Measurements from ENCODE around the gene TMEM120B.
"Not testable (repeated sequence)": the region's sequence is repeated elsewhere in the genome, so short reads cannot be mapped to it uniquely, and the experiment has no call there.

The TMEM120B gene

DNA sequence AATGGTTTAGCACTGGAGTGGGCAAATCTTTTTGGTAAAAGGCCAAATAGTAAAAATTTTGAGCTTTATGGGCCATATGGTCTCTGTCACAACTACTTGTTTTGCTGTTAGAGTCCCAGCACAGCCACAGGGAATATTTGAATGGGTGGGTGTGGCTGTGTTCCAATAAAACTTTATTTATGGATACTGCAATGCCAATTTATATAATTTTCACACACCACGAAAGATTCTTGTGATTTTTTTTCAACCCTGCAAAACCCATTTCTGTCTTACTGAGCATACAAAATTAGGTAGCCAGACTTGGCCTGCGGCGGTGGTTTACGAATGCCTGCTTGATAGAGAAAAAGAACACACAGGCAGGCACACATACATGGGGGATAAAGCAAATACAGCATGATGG lies 28.3 kb downstream of the TMEM120B start:
- no peaks in the 10 kb centered on the region for H3K36me3 ChIP-seq (ENCODE audit: control insufficient read depth, low read length)
- no peaks in the 10 kb centered on the region for H3K79me2 ChIP-seq (ENCODE audit: control insufficient read depth, low read length)
- no peaks in the 10 kb centered on the region for H3F3A ChIP-seq (ENCODE audit: control insufficient read depth, insufficient read depth)
- H3K9me2 ChIP-seq (replicated peaks; ENCODE audit: control insufficient read depth, low read length): no peaks in the 10 kb centered on the region
- H3K4me2 ChIP-seq (ENCODE audit: low read length): no peak overlapping the region
- H4K20me1 ChIP-seq (ENCODE audit: control insufficient read depth, insufficient read depth, low read depth, low read length): no peaks in the 10 kb centered on the region
- H3K9me3 ChIP-seq (ENCODE audit: control insufficient read depth, insufficient read depth, low read length): no peaks in the 10 kb centered on the region
- H3K4me1 ChIP-seq (ENCODE audit: control insufficient read depth, low read length): no peaks in the 10 kb centered on the region
- TF ChIP-seq, protein P1, sequence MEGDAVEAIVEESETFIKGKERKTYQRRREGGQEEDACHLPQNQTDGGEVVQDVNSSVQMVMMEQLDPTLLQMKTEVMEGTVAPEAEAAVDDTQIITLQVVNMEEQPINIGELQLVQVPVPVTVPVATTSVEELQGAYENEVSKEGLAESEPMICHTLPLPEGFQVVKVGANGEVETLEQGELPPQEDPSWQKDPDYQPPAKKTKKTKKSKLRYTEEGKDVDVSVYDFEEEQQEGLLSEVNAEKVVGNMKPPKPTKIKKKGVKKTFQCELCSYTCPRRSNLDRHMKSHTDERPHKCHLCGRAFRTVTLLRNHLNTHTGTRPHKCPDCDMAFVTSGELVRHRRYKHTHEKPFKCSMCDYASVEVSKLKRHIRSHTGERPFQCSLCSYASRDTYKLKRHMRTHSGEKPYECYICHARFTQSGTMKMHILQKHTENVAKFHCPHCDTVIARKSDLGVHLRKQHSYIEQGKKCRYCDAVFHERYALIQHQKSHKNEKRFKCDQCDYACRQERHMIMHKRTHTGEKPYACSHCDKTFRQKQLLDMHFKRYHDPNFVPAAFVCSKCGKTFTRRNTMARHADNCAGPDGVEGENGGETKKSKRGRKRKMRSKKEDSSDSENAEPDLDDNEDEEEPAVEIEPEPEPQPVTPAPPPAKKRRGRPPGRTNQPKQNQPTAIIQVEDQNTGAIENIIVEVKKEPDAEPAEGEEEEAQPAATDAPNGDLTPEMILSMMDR (IDR thresholded peaks at IDR 0.05; ENCODE audit: low read depth, low read length, poor library complexity, severe bottlenecking): no peak
- no peak for TF ChIP-seq EZH2phosphoT487 (IDR thresholded peaks at IDR 0.05; ENCODE audit: borderline replicate concordance, low read length)
- no peak overlapping the region for H3K4me3 ChIP-seq (ENCODE audit: low read length)
- H3K27me3 ChIP-seq (ENCODE audit: control insufficient read depth, low read length): no peaks in the 10 kb centered on the region
- H3K27ac ChIP-seq (ENCODE audit: low read depth, low read length): no peak overlapping the region

DNA sequence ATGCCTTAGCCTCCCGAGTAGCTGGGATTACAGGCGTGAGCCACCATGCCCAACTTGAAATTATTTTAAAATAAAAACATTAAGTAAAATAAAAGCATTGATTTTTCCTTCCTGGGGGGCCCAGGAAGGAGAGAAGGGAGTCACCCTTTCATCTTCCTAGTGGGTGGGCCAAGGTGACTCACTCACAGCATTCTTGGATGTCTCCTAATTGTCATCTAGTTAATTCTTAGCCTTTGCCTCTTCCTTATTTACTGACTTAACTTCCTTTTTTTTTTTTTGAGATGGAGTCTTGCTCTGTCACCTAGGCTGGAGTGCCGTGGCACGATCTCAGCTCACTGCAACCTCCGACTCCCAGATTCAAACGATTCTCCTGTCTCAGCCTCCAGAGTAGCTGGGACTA lies 29.2 kb downstream of the TMEM120B start:
- H3K9me2 ChIP-seq (replicated peaks; ENCODE audit: control insufficient read depth, low read length): no peaks in the 10 kb centered on the region
- H4K20me1 ChIP-seq (ENCODE audit: control insufficient read depth, insufficient read depth, low read depth, low read length): no peaks in the 10 kb centered on the region
- H3K4me3 ChIP-seq (ENCODE audit: low read length): no peak overlapping the region
- no peaks in the 10 kb centered on the region for H3K4me1 ChIP-seq (ENCODE audit: control insufficient read depth, low read length)
- H3K27me3 ChIP-seq (ENCODE audit: control insufficient read depth, low read length): no peaks in the 10 kb centered on the region
- H3K36me3 ChIP-seq (ENCODE audit: control insufficient read depth, low read length): no peaks in the 10 kb centered on the region
- no peaks in the 10 kb centered on the region for H3F3A ChIP-seq (ENCODE audit: control insufficient read depth, insufficient read depth)
- no peaks in the 10 kb centered on the region for H3K9me3 ChIP-seq (ENCODE audit: control insufficient read depth, insufficient read depth, low read length)
- TF ChIP-seq EZH2phosphoT487 (IDR thresholded peaks at IDR 0.05; ENCODE audit: borderline replicate concordance, low read length): no peak
- TF ChIP-seq, protein P1 (IDR thresholded peaks at IDR 0.05; ENCODE audit: low read depth, low read length, poor library complexity, severe bottlenecking): no peak
- H3K4me2 ChIP-seq (ENCODE audit: low read length): no peak overlapping the region
- no peak overlapping the region for H3K27ac ChIP-seq (ENCODE audit: low read depth, low read length)
- no peaks in the 10 kb centered on the region for H3K79me2 ChIP-seq (ENCODE audit: control insufficient read depth, low read length)

DNA sequence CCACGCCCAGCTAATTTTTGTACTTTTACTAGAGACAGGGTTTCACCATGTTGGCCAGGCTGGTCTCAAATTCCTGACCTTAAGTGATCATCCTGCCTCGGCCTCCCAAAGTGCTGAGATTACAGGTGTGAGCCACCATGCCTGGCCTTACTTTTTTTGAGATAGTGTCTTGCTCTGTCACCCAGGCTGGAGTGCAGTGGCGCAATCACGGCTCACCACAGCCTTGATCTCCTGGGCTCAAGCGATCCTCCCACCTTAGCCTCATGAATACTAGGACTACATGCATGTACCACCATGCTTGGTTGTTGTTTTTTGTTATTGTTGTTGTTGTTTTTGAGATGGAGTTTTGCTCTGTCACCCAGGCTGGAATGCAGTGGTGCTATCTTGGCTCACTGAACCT lies 33.0 kb downstream of the TMEM120B start:
- not testable (repeated sequence) for H3K4me2 ChIP-seq (ENCODE audit: low read length); H3K4me1 ChIP-seq (ENCODE audit: control insufficient read depth, low read length); H3K36me3 ChIP-seq (ENCODE audit: control insufficient read depth, low read length); H3K27me3 ChIP-seq (ENCODE audit: control insufficient read depth, low read length); H3K4me3 ChIP-seq (ENCODE audit: low read length); H3F3A ChIP-seq (ENCODE audit: control insufficient read depth, insufficient read depth); H3K9me3 ChIP-seq (ENCODE audit: control insufficient read depth, insufficient read depth, low read length); H3K9me2 ChIP-seq (replicated peaks; ENCODE audit: control insufficient read depth, low read length); H4K20me1 ChIP-seq (ENCODE audit: control insufficient read depth, insufficient read depth, low read depth, low read length); H3K79me2 ChIP-seq (ENCODE audit: control insufficient read depth, low read length); H3K27ac ChIP-seq (ENCODE audit: low read depth, low read length)

DNA sequence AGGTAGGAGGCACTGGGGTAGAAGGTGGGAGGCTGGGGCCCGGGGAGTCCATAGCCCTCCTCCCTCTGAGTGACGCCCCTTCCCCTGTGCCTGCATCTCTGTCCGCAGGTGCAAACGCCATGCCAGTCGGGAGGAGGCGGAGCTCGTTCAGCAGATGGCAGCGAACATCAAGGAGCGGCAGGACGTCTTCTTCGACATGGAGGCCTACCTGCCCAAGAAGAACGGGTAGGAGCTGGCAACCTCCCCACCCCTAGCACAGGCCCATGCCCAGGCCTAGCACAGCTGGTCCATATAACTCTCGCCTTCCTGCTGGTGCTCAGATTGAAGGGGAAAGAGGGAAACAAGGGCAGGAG lies 35.6 kb downstream of the TMEM120B start:
- Histone ChIP-seq H3K36me3 (ENCODE audit: control insufficient read depth, low read length) (no peaks in the 10 kb centered on the region), H3K9me3 (ENCODE audit: control insufficient read depth, insufficient read depth, low read length) (no peaks in the 10 kb centered on the region), H3K27me3 (ENCODE audit: control insufficient read depth, low read length) (no peaks in the 10 kb centered on the region), H3F3A (ENCODE audit: control insufficient read depth, insufficient read depth) (no peaks in the 10 kb centered on the region), H3K9me2 (replicated peaks; ENCODE audit: control insufficient read depth, low read length) (no peaks in the 10 kb centered on the region), H3K4me3 (ENCODE audit: low read length) (no peak overlapping the region), H3K79me2 (ENCODE audit: control insufficient read depth, low read length) (no peaks in the 10 kb centered on the region), H4K20me1 (ENCODE audit: control insufficient read depth, insufficient read depth, low read depth, low read length) (no peaks in the 10 kb centered on the region), H3K27ac (ENCODE audit: low read depth, low read length) (no peak overlapping the region), H3K4me1 (ENCODE audit: control insufficient read depth, low read length) (no peaks in the 10 kb centered on the region), H3K4me2 (ENCODE audit: low read length) (no peak overlapping the region)
- no peak for TF ChIP-seq EZH2phosphoT487 (IDR thresholded peaks at IDR 0.05; ENCODE audit: borderline replicate concordance, low read length)

Measured in DOHH2 (cell line).